Stimulated activated CD8-positive, alpha-beta memory T cell treated with anti-CD3 and anti-CD28 coated beads, Interleukin-15, amount 100 ng/mL, for 24 hours (primary cell): Measurements from ENCODE around the gene ANO8.

ENCODE experiments used
- DNase-seq: peaks from one replicate; pipeline ENCODE4 v3.0.0-alpha.2; 2020; ENCODE audit warnings: low read depth

Gene ANO8

GRCh38 chr19:17327654-17328516 lies 6.8 kb downstream of the ANO8 start:
- DNase-seq = no peak

DNA sequence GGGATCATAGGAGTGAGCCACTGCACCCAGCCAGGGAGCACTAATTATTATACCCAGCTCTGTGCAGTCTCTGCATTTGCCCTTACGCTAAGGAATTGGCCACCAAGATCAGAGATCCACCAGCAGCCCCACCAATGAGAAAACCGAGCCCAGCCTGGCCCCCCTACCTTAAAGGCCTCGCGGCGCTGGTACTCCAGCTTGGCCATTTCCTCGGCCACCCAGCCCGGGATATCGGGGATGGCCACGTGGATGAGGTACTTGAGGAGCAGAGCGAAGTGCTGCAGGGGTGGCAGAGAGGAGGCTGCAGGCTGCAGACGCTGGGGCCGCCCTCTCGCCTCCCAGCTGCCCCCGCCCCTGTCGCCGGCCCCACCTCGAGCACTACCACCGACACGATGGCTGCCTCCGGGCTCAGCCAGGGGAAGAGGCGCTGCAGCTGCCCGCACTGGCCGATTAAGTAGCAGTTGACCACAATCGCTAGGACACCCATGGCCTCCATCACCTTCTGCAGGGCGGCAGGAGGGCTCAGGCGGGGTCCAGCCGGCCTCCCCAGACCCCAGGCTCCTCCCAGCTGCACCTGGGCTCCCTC lies 7.5 kb downstream of the ANO8 start:
- DNase-seq = no peak

- DNase-seq = no peak
Observed at GRCh38 chr19:17326595-17326966, 8.1 kb downstream of the ANO8 start.

GRCh38 chr19:17325881-17326594 lies 8.6 kb downstream of the ANO8 start:
- no peak for DNase-seq

- no peak for DNase-seq
Observed at GRCh38 chr19:17325133-17325532, 9.5 kb downstream of the ANO8 start.

GRCh38 chr19:17324357-17325114 lies 10.1 kb downstream of the ANO8 start:
- no peak for DNase-seq

GRCh38 chr19:17323964-17324332 lies 10.7 kb downstream of the ANO8 start:
- no peak for DNase-seq

DNA sequence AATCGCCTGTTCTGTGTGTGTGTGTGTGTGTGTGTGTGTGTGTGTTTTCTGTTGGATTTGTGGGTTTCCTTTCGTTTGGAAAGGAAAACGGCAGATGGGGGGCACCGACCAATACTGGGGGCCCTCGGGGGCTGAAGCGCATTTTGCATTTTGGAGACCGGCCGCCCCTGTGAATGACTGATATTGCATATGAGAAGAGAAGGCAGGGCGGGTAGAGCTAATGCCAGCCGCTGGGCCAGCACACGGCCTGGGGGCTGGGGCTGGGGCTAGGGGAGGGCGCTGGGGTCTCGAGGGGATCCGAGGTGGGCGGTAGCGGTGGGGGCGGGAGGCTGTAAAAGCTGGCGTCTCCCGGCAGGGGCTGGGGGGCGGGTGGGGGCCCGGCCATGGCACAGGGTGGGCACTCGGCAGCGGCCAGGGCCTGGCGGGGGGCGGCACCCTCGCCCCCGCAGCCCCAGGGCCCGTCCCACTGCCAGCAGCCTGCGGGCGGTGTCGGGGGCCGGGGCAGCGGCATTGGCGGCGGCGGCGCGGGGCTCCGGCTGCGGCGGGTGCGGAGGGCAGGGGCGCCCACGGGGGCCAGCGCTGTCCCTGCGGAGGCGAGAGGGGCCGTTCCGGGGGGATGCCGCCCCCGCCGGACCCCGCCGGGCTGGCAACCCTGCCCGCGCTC lies 11.2 kb downstream of the ANO8 start:
- DNase-seq = no peak

GRCh38 chr19:17322854-17323253 lies 11.8 kb downstream of the ANO8 start:
- DNase-seq = no peak

GRCh38 chr19:17321655-17322489 lies 12.8 kb downstream of the ANO8 start:
- DNase-seq = no peak

DNA sequence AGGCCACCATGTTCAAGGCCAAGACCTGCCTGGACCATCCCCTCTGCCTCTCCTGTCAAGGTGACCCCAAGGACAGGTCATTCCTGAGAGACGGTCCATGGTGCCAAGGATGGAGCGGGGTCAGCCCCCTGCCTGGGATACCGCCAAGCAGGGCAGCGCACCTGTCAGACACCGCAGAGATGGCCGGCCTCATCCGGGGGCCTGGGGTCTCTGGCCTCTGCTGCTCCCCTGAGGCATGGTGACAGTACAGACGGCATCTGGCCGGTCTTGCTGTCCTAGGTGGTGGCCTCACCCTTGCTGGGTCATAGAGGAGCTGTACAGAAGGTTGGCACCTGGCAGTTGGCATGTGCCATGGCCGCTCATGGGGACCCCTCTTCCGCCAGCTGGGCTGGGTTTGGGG lies 14.2 kb downstream of the ANO8 start:
- DNase-seq = no peak

DNA sequence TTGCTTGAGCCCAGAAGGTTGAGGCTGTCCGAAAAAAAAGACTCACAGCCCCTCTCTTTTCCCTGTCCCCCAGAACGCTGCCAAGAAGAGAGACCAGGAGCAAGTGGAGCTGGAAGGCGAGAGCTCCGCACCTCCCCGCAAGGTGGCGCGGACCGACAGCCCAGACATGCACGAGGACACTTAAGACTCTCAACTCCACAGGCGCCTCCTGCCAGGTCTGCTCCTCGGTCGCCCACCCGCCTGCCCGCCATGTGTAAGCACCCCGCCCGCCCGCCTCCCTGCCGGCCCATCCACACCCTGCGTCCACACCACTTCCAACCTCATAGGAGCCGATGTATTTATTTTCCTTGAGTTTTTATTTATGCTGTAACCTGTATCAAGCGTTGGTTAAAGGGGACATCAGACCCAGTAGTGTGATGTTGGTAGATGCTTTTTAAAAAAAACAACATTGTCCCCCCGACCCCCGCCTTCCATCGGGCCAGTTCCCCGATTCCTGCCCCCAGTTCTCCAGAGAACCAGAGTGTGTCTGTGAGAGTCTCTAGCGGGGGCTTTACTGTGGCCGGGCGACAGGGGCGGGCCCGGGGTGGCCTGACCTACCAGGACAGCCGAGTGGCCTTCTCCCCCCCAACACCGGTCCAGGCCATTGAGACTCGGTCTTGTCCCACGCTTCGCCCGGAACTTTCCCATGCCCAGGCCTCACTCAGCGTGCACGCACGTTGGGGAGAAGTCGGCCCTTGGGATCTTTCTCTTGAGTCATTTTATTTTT lies 15.0 kb downstream of the ANO8 start:
- DNase-seq = no peak

- DNase-seq = no peak
Observed at GRCh38 chr19:17318966-17319365, 15.7 kb downstream of the ANO8 start.

GRCh38 chr19:17314007-17314593 lies 20.6 kb downstream of the ANO8 start:
- no peak for DNase-seq

GRCh38 chr19:17312189-17313113 lies 22.2 kb downstream of the ANO8 start:
- no peak for DNase-seq

DNA sequence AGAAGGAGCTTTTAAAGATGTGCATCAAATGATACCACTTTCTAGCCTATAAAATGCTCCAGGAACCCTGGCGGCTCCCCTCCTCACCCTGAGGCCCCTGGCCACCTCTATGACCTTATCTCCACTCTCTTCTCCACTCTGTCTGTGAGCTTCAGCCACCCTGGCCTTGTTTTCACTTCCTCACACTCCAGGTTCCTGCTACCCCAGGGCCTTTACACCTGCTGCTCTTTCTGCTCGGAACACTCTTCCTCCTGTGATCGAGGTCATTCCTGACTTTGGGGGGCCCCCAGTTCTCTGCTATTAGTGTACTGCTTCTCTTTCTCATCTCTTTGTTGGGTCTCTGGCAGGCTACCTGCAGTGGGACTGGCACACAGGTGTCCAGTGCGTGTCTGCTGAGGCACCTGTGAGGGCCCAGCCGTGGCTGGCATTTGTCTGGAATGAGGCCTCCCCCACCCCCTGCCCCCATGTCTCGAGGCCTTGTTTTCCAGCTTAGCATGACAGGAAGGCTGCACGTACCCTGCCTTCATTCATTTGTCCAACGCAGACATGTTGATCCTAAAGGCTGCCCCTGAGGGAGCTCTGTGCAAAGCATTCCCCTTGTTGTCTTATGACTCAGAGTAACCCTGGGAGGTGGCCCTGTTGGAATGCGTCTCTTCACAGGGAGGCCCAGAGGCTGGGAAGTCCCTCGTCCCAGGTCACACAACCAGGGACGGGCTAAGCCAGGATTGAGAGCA lies 23.0 kb downstream of the ANO8 start:
- no peak for DNase-seq

GRCh38 chr19:17309965-17310461 lies 24.6 kb downstream of the ANO8 start:
- no peak for DNase-seq
